Activated naive CD4-positive, alpha-beta T cell treated with anti-CD3 and anti-CD28 coated beads for 36 hours (primary cell): Measurements from ENCODE around the gene TMCO4. TPM values are rescaled to one million over a fixed set of nuclear protein-coding genes. Genes with fewer than 3 reads are reported as not detected.

Experiments
- CTCF ChIA-PET: fragments of 350-600 bp; sonication (Branson Sonifier 250); formaldehyde crosslinking; loops from one replicate; lab custom pipeline; 2021; ENCODE audit warnings: antibody characterized with exemption; lab: Charles Lee
- DNase-seq: peaks from one replicate; pipeline ENCODE4 v3.0.0-alpha.2; 2020
- H3K27ac Mint-ChIP-seq: one replicate; pipeline ENCODE4 v1.8.0; 2021; ENCODE audit warnings: mild to moderate bottlenecking, mixed read lengths
- H3K27me3 Mint-ChIP-seq: one replicate; pipeline ENCODE4 v1.8.0; 2021; ENCODE audit warnings: low read depth, mixed read lengths
- H3K36me3 Mint-ChIP-seq: one replicate; pipeline ENCODE4 v1.8.0; 2021; ENCODE audit warnings: low read depth, mixed read lengths
- H3K4me1 Mint-ChIP-seq: one replicate; pipeline ENCODE4 v1.8.0; 2021; ENCODE audit warnings: low read depth, mixed read lengths
- H3K4me3 Mint-ChIP-seq: one replicate; pipeline ENCODE4 v1.8.0; 2021; ENCODE audit warnings: mild to moderate bottlenecking, moderate library complexity, mixed read lengths
- H3K9me3 Mint-ChIP-seq: one replicate; pipeline ENCODE4 v1.8.0; 2021; ENCODE audit warnings: mixed read lengths
- intact Hi-C: fragments of 100-400 bp; cut with micrococcal nuclease; formaldehyde crosslinking; loops from one replicate; pipeline ENCODE4 v1.15.1; 2023
- total RNA-seq, 2 experiments: library from RNA; stranded (reverse); gene quantifications; one replicate each; pipeline ENCODE4 v1.2.3, GENCODE V29; 2021

TMCO4 gene
- total RNA-seq, 2 experiments from 2014 or later: 11.9 to 15.4 TPM

DNA sequence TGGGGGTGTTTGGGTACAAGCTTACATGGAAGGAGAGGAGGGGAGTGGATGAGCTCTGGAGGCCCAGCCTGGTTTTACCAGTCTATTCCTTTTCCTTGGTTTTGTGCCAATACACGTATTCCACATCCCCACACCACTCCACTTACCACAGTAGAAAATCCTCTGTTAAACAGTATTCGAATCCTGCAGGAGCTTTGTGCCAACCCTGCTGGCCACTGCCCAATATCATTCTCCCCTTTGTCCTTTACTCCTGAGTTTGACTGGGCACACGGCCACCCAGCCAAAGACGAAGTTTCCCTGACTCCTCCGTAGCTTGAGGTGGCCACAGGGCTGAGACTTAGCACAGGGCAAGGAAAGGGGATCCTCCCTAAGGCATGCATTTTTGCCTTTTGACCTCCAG lies 61.6 kb downstream of the TMCO4 start:
- Mint-ChIP-seq H3K27ac (no peak overlapping the region), H3K27me3 (no peaks in the 10 kb centered on the region), H3K36me3 (peaks cover 31% of the 10 kb centered on the region), H3K4me3 (no peak overlapping the region), H3K9me3 (peaks cover 2% of the 10 kb centered on the region), H3K4me1 (no peaks in the 10 kb centered on the region)
- intact Hi-C loops: no loop called here
- DNase-seq: no peak
- CTCF ChIA-PET: interaction anchor here (0.8 to 1.1 kb wide), 3 partner anchors 22 to 76 kb away, joined by 3 read pairs; no protein-coding TSS in a partner anchor

DNA sequence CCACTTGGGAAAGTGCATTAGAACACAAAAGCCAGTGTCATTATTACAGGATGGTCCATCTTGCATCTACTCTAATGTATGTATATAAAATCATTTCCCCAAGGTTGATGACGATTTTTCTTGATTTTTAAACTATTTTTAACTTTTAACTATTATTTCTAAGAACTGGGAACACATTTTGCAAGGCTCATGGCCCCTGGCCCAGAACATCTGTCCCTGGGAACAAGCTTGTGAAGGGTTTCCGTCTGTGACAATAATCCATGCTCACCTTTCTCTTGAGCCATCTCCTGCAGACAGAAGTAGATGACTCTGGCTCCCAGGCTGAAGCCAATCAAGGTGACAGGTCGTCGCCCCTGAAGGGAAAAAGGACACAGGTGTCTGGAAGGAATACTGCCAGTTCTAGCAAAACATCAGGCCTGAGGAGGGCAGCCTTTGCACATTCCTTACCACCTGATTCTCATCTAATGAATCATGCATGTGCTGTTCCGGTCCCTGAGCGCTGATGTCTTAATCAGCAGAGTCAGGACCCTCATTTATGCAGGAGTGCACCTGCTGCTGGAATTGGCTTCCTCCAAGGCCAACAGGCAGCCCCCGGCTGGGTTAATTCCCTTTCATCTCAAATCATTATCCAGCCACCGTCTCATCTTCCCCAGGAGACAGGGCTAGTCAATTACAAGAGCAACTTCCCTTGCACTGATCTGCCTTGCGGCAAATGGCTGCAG lies 62.5 kb downstream of the TMCO4 start:
- H3K4me3 Mint-ChIP-seq: no peak overlapping the region
- CTCF ChIA-PET: interaction anchor here (0.8 kb wide), 1 partner anchor 75 kb away, joined by 3 read pairs; no protein-coding TSS in a partner anchor
- H3K27ac Mint-ChIP-seq: no peak overlapping the region
- H3K27me3 Mint-ChIP-seq: no peaks in the 10 kb centered on the region
- no peak for DNase-seq
- intact Hi-C loops: no loop called here
- H3K9me3 Mint-ChIP-seq: peaks cover 2% of the 10 kb centered on the region
- peaks cover 36% of the 10 kb centered on the region for H3K36me3 Mint-ChIP-seq
- H3K4me1 Mint-ChIP-seq: no peaks in the 10 kb centered on the region

DNA sequence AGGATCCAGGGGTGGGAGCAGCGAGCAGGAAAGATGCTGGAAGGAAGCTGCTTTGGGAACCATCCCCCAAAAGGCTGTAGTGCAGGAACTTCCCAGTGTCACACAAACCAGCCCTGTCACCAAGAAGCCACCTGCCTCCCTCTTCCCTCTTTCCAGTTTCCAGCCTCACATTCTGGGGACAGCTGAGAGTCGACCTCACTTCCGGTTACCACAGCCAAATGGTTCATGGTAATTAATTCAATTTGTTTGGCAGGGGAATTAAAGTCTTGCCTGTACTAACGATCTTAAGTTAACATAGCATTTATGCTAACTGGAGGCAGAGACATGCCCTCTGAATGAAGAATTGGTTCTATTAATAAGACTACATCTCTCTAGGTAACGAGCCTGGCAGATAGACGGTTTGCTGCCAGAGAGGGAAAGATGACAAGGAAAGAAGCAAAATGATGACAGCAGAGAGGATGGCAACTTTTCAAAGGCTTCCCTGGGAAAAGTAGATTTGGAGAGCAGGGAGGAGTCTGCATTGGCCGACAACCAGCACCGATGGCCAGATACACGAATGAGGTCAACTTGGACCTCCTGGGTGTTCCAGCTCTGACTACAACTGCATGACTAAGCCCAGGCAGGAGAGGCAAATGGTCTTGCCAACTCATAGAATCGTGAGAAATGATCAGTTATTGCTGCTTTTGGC lies 64.1 kb downstream of the TMCO4 start:
- CTCF ChIA-PET: interaction anchor here (0.8 kb wide), 1 partner anchor 76 kb away, joined by 3 read pairs; no protein-coding TSS in a partner anchor
- H3K4me1 Mint-ChIP-seq: no peaks in the 10 kb centered on the region
- intact Hi-C loops: no loop called here
- peaks cover 7% of the 10 kb centered on the region for H3K9me3 Mint-ChIP-seq
- DNase-seq: no peak
- H3K27me3 Mint-ChIP-seq: no peaks in the 10 kb centered on the region
- H3K27ac Mint-ChIP-seq: no peak overlapping the region
- peaks cover 44% of the 10 kb centered on the region for H3K36me3 Mint-ChIP-seq
- no peak overlapping the region for H3K4me3 Mint-ChIP-seq

DNA sequence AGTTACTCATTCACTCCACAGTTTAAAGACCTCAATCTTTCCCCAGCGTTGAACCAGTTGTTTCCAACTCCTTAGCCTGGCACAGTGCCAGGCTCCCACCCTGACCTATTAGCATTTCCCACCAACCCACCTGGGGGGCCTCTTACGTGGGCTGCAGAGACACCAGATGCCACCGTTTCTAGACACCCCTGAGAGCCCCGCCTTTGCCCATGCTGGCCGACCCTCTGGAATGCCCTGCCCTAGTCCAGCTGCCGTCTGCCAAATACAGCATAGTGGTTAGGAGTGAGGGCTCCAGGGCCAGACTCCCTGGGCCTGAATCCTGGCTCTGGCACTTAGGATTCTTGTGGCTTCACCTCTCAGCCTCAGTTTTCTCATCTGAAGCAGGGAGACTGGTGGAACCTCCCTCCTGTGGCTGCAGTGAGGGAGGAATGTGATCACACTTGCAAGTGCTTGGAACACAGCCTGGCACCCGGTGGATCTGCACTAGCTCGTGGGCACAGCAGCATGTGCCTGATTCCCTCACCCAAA lies 65.2 kb downstream of the TMCO4 start:
- CTCF ChIA-PET: interaction anchor here (0.8 kb wide), 1 partner anchor 368 kb away, joined by 3 read pairs; no protein-coding TSS in a partner anchor
- Mint-ChIP-seq H3K27ac (no peak overlapping the region), H3K4me3 (no peak overlapping the region), H3K27me3 (no peaks in the 10 kb centered on the region), H3K9me3 (peaks cover 12% of the 10 kb centered on the region), H3K4me1 (no peaks in the 10 kb centered on the region), H3K36me3 (peaks cover 45% of the 10 kb centered on the region)
- DNase-seq: no peak
- intact Hi-C loops: no loop called here

DNA sequence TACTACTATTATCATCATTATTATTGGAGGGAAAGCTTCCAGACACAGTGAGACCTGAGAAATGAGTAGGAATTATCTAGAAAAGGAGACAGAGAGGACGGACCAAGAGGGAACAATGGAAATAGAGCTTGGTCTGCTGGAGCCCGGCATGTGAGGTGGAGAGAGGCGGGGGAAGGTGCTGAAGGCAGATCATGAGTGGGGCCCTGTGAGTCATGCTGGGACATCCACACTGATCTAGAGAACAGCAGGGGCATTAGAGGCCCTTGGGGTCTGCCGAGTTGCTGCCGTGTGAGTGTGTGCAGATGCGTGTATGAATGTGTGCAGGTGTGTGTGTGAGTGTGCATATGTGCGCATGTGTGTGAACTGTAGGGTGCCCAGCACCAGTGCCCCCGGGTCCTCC lies 65.7 kb downstream of the TMCO4 start:
- Mint-ChIP-seq H3K4me1 (no peaks in the 10 kb centered on the region), H3K36me3 (peaks cover 40% of the 10 kb centered on the region), H3K4me3 (no peak overlapping the region), H3K9me3 (peaks cover 12% of the 10 kb centered on the region), H3K27me3 (no peaks in the 10 kb centered on the region), H3K27ac (no peak overlapping the region)
- CTCF ChIA-PET: interaction anchor here (0.6 kb wide), 1 partner anchor 183 kb away, joined by 3 read pairs; no protein-coding TSS in a partner anchor
- intact Hi-C loops: no loop called here
- no peak for DNase-seq

DNA sequence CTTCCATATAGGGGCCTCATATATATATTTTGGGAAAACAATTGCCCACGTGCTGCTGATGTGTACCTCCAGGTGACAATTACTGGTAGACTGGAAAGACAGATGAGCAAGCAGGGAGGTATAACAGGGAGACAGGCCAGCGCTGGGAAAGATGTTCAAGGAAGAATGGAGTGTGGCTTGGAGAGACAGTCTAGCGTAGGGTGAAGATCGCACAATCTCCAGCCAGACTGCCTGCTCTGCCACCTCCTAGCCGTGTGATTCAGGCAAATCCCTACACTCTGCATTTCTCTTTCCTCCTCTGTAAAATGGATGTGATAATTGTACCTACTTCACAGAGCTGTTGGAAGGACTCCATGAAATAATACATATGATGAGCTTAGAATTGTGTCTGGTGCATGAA lies 66.1 kb downstream of the TMCO4 start:
- Mint-ChIP-seq H3K4me1 (no peaks in the 10 kb centered on the region), H3K9me3 (peaks cover 12% of the 10 kb centered on the region), H3K27ac (no peak overlapping the region), H3K36me3 (peaks cover 38% of the 10 kb centered on the region), H3K27me3 (no peaks in the 10 kb centered on the region), H3K4me3 (no peak overlapping the region)
- CTCF ChIA-PET: interaction anchor here (0.6 kb wide), 1 partner anchor 182 kb away, joined by 3 read pairs; no protein-coding TSS in a partner anchor
- intact Hi-C loops: no loop called here
- no peak for DNase-seq

DNA sequence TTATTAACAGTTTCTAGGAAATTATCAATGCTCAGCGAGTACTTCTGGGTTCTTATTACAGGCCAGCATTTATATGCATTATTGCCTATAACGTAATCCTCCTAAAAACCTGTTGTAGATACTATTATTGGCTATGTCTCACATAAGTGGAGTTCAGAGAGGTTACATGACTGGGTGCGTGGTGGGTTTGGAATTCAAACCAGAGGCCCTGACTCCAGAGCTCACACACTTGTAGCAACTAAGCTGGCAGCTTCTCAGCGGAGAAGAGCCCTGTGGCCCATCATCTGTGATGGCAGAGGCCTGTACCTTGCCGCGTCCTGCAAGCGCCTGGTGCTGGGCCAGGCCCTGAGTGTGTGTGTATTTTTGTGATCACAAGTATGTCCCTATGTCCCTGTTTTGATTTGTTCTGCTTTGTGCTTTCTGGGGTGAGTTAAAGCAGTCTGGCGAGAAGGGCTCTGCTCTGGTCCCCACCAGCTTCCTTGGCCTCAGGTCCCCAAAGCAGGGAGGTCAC lies 68.3 kb downstream of the TMCO4 start:
- Mint-ChIP-seq H3K4me1 (no peaks in the 10 kb centered on the region), H3K9me3 (peaks cover 12% of the 10 kb centered on the region), H3K36me3 (peaks cover 38% of the 10 kb centered on the region), H3K27ac (no peak overlapping the region), H3K4me3 (no peak overlapping the region), H3K27me3 (no peaks in the 10 kb centered on the region)
- no peak for DNase-seq
- intact Hi-C loops: no loop called here
- CTCF ChIA-PET: interaction anchor here (1.2 to 1.7 kb wide), 2 partner anchors 16 to 32 kb away, joined by 3 to 11 read pairs; no protein-coding TSS in a partner anchor

DNA sequence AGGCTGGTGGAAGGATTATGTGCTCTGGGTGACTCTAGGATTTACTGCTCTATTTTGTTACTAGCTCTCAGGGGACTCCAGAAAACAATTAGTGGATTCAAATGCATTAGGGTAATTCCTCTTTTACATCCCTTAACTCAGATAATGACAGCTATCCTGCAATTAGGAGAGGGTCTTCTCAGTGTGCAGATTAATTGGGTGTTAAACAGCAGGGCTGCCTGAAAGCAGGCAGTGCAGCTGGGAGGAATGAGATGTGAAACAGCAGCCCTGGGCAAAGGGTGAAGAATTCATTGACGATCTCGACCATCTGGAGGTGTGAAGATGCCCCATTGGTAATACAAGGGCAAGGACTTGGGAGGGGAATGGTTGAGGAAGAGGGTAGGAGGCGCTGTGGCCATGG lies 68.9 kb downstream of the TMCO4 start:
- CTCF ChIA-PET: interaction anchor here (1.2 to 1.8 kb wide), 3 partner anchors 15 to 33 kb away, joined by 3 to 11 read pairs (median 7); no protein-coding TSS in a partner anchor

DNA sequence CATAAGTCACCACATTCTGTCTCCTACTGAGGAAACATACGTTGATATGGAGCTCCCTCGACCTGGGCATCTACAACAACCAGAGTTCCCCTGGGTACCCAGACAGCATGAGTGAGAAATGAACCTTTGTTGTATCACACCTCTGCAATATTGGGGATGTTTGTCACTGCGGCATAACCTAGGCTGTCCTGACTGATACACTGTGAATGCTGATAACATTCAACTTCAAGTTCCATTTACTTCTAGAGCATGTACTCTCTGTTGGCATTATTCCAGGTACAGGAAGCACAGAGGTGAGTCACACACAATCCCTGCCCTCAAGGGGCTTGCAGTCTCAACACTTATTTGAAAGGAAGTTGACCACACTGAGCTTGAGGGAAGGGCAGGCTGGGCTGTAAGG lies 69.5 kb downstream of the TMCO4 start:
- intact Hi-C loops: no loop called here
- no peak overlapping the region for H3K4me3 Mint-ChIP-seq
- no peak for DNase-seq
- CTCF ChIA-PET: interaction anchor here (0.8 to 1.8 kb wide), 4 partner anchors 15 to 33 kb away, joined by 3 to 11 read pairs (median 6); no protein-coding TSS in a partner anchor
- peaks cover 32% of the 10 kb centered on the region for H3K36me3 Mint-ChIP-seq
- H3K27ac Mint-ChIP-seq: no peak overlapping the region
- no peaks in the 10 kb centered on the region for H3K27me3 Mint-ChIP-seq
- H3K4me1 Mint-ChIP-seq: no peaks in the 10 kb centered on the region
- peaks cover 12% of the 10 kb centered on the region for H3K9me3 Mint-ChIP-seq

More for the DNA sequence above, 68.9 kb downstream of the TMCO4 start:
- no peaks in the 10 kb centered on the region for H3K27me3 Mint-ChIP-seq
- no peak for DNase-seq
- H3K36me3 Mint-ChIP-seq: peaks cover 35% of the 10 kb centered on the region
- intact Hi-C loops: no loop called here
- H3K9me3 Mint-ChIP-seq: peaks cover 12% of the 10 kb centered on the region
- no peak overlapping the region for H3K27ac Mint-ChIP-seq
- H3K4me3 Mint-ChIP-seq: no peak overlapping the region
- H3K4me1 Mint-ChIP-seq: no peaks in the 10 kb centered on the region

DNA sequence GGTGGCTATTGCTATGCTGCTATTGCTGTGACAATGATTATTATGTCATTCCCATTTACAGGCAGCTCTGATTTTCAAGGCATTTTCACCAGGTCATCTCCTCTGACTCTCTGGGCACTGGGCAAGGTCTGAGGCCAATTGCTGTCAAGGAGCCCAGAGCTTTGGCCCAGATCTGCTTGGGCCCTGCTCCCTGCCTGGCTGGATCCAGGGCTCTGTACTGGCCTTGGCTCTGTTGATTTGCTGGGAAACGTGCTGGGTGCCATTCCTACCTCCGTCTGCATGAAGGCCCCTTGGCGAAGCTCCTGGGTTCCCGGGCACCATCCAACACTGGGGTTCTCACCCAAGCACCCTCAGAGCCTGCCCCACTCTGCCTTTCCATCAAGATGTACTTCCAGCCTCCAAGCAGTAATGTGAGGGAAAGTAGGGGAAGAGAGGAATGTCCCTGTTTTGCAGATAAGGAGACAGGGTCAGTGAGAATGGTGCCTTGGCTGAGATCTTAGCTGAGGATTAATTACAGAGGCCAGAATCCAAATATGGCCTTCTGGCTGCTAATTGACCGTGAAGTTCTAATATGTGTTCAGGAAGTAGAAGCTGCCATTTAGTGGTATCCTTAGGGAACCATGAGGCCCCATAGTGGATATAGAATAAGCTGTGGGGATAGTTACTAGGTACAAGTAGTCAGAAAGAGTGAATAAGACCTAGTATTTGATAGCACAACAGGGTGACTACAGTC lies 71.1 kb downstream of the TMCO4 start:
- Mint-ChIP-seq H3K36me3 (peaks cover 31% of the 10 kb centered on the region), H3K27me3 (no peaks in the 10 kb centered on the region), H3K4me1 (no peaks in the 10 kb centered on the region), H3K9me3 (peaks cover 12% of the 10 kb centered on the region), H3K4me3 (no peak overlapping the region), H3K27ac (no peak overlapping the region)
- DNase-seq: no peak
- intact Hi-C loops: no loop called here
- CTCF ChIA-PET: interaction anchor here (0.7 to 1.8 kb wide), 4 partner anchors 12 to 218 kb away, joined by 3 to 7 read pairs (median 4); no protein-coding TSS in a partner anchor

DNA sequence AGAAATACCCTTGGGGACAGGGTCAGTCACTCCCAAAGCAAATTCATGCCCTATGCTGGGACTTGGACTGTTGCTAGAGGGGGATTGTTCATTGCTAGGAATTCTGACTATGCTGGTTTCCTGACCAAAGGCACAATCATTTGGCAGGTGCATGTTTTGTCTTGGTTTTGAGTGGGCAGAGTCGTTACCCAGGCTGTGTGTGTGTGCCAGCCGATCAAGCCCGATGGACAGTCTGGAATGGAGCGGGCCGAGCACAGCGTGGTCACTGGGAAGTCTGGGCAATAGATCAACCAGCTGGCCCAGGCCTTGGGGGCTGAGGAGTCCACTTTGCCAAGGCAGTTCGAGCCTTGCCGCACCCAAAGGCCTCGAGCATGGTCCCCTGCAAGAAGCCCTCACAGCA lies 74.1 kb downstream of the TMCO4 start:
- Mint-ChIP-seq H3K4me1 (no peaks in the 10 kb centered on the region), H3K4me3 (no peak overlapping the region), H3K27me3 (no peaks in the 10 kb centered on the region), H3K27ac (no peak overlapping the region), H3K9me3 (peaks cover 8% of the 10 kb centered on the region), H3K36me3 (peaks cover 11% of the 10 kb centered on the region)
- DNase-seq: no peak
- CTCF ChIA-PET: interaction anchor here (0.6 kb wide), 1 partner anchor 31 kb away, joined by 3 read pairs; no protein-coding TSS in a partner anchor
- intact Hi-C loops: no loop called here
